T-cell (primary cell): ENCODE data around the gene SLC22A8. TPM values are rescaled to one million over a fixed set of nuclear protein-coding genes. Genes with fewer than 3 reads are reported as not detected.

Experiments
- ATAC-seq, 4 experiments: fragments of 200-7000 bp in 3 of 4; fragments of 150-1000 bp in 1 of 4; cut with Tn5 transposase; replicated peaks in 1 of 4; 1 replicate in 3 of 4; 2 replicates in 1 of 4; pipeline ENCODE4 v1.10.0; 2021; ENCODE audit warnings: moderate library complexity in 3 of 4, mild to moderate bottlenecking in 2 of 4, moderate number of reproducible peaks in 1 of 4
- CTCF ChIA-PET, 2 donors: fragments of 300-600 bp; sonication (Branson Sonifier 250); formaldehyde crosslinking; loops; one replicate each; lab custom pipeline; 2022; ENCODE audit warnings: antibody characterized with exemption in 2 of 2; lab: Charles Lee
- POLR2A ChIA-PET, 2 donors: fragments of 300-600 bp; sonication (Branson Sonifier 250); formaldehyde crosslinking; loops; one replicate each; lab custom pipeline; 2022; ENCODE audit warnings: antibody characterized with exemption in 2 of 2; lab: Charles Lee
- DNase-seq, 35 experiments: peaks; one replicate each; pipeline versions ENCODE4 v3.0.0 to v3.0.0-alpha.2; 2013 to 2023
- H3K27ac ChIP-seq: one replicate; pipeline ENCODE4 v1.5.1; 2013; ENCODE audit warnings: low read length
- H3K27me3 ChIP-seq, 2 experiments: replicated peaks in 1 of 2; 1 replicate in 1 of 2; 2 replicates in 1 of 2; pipeline versions ENCODE4 v1.6.1 to v1.7.0; 2013; ENCODE audit warnings: low read length in 1 of 2, mixed read lengths in 1 of 2; ENCODE audit not compliant: control insufficient read depth in 2 of 2, insufficient read depth in 2 of 2; ENCODE audit errors: extremely low read depth in 1 of 2
- H3K36me3 ChIP-seq, 2 donors: 1 replicate in 1 of 2; 2 replicates in 1 of 2; pipeline versions ENCODE4 v1.6.1 to v1.7.0; 2013; ENCODE audit warnings: low read length in 1 of 2; ENCODE audit not compliant: control insufficient read depth in 2 of 2, insufficient read depth in 1 of 2; ENCODE audit errors: extremely low read depth in 1 of 2
- H3K4me1 ChIP-seq, 2 experiments: 1 replicate in 1 of 2; 2 replicates in 1 of 2; pipeline versions ENCODE4 v1.6.1 to v1.7.0; 2013; ENCODE audit warnings: low read length in 2 of 2, mixed read lengths in 1 of 2; ENCODE audit not compliant: insufficient read depth in 2 of 2, control insufficient read depth in 1 of 2; ENCODE audit errors: extremely low read depth in 1 of 2
- H3K4me3 ChIP-seq, 2 donors: 1 replicate in 1 of 2; 2 replicates in 1 of 2; pipeline versions ENCODE4 v1.5.1 to v1.7.0; 2013; ENCODE audit warnings: mild to moderate bottlenecking in 2 of 2, low read length in 1 of 2, moderate library complexity in 1 of 2; ENCODE audit not compliant: control insufficient read depth in 1 of 2; ENCODE audit errors: extremely low read depth in 1 of 2
- H3K9me3 ChIP-seq: 2 replicates; pipeline ENCODE4 v1.7.0; 2013
- H3K27ac Mint-ChIP-seq, 2 donors: one replicate each; pipeline ENCODE4 v1.8.0; 2020 to 2021; ENCODE audit warnings: mild to moderate bottlenecking in 2 of 2, mixed read lengths in 2 of 2
- H3K27me3 Mint-ChIP-seq, 2 donors: one replicate each; pipeline ENCODE4 v1.8.0; 2021 to 2022; ENCODE audit warnings: mixed read lengths in 2 of 2
- H3K36me3 Mint-ChIP-seq: one replicate; pipeline ENCODE4 v1.8.0; 2021; ENCODE audit warnings: mixed read lengths
- H3K4me1 Mint-ChIP-seq, 3 donors: one replicate each; pipeline ENCODE4 v1.8.0; 2020 to 2022; ENCODE audit warnings: mixed read lengths in 3 of 3, mild to moderate bottlenecking in 1 of 3
- H3K4me3 Mint-ChIP-seq, 3 donors: one replicate each; pipeline ENCODE4 v1.8.0; 2020 to 2022; ENCODE audit warnings: mild to moderate bottlenecking in 3 of 3, mixed read lengths in 3 of 3, moderate library complexity in 3 of 3
- H3K9me3 Mint-ChIP-seq, 3 donors: one replicate each; pipeline ENCODE4 v1.8.0; 2020 to 2022; ENCODE audit warnings: mixed read lengths in 3 of 3
- WGBS: methylation state at CpG from one replicate; pipeline ENCODE4 v1.1.5; 2013; ENCODE audit warnings: missing lambda C conversion rate; ENCODE audit not compliant: insufficient coverage; 5-methylcytosine and 5-hydroxymethylcytosine counted together
- total RNA-seq, 35 experiments: library from RNA in 6 of 35; stranded (reverse) in 6 of 35; fragments of 120-200 nt in 1 of 35; gene quantifications; one replicate each; pipeline versions ENCODE4 v1.2.1 to v1.2.4 and lab custom pipeline; 2013 to 2026

The SLC22A8 gene
- total RNA-seq, 5 donors from 2014 or later (not counting 1 experiment from before 2014, with no cell fraction given): not detected

GRCh38 chr11:63012839-63013238 is 2.8 kb downstream of the SLC22A8 start:
- no CpG with 5 or more reads among the region's 1 CpG for WGBS
- Histone ChIP-seq H3K27me3 (peaks cover 0 to 43% of the 10 kb centered on the region in 2 experiments), H3K36me3 (no peaks in the 10 kb centered on the region), H3K4me3 (no peak overlapping the region), H3K4me1 (no peaks in the 10 kb centered on the region), H3K9me3 (no peaks in the 10 kb centered on the region), H3K27ac (no peak overlapping the region)
- Mint-ChIP-seq H3K27ac (no peak overlapping the region), H3K4me1 (no peaks in the 10 kb centered on the region), H3K27me3 (peaks cover 18 to 19% of the 10 kb centered on the region in 2 donors), H3K9me3 (no peaks in the 10 kb centered on the region), H3K36me3 (no peaks in the 10 kb centered on the region), H3K4me3 (no peak overlapping the region)
- ChIA-PET POLR2A (no interaction called here), CTCF (no interaction called here)
- ATAC-seq: no peak
- no peak for DNase-seq

GRCh38 chr11:63012430-63012829 is 3.2 kb downstream of the SLC22A8 start:
- H3K36me3 Mint-ChIP-seq: no peaks in the 10 kb centered on the region
- DNase-seq: no peak
- H3K27me3 ChIP-seq: peaks cover 0 to 41% of the 10 kb centered on the region in 2 experiments
- no peak overlapping the region for H3K27ac ChIP-seq
- ATAC-seq: no peak
- peaks cover 14 to 15% of the 10 kb centered on the region in 2 donors for H3K27me3 Mint-ChIP-seq
- no peaks in the 10 kb centered on the region for H3K9me3 ChIP-seq
- H3K9me3 Mint-ChIP-seq: no peaks in the 10 kb centered on the region
- H3K36me3 ChIP-seq: no peaks in the 10 kb centered on the region
- no peak overlapping the region for H3K4me3 ChIP-seq
- no peaks in the 10 kb centered on the region for H3K4me1 ChIP-seq
- 83% methylated on average over 11 of the region's 11 CpGs for WGBS
- no peak overlapping the region for H3K4me3 Mint-ChIP-seq
- POLR2A ChIA-PET: no interaction called here
- no peak overlapping the region for H3K27ac Mint-ChIP-seq
- H3K4me1 Mint-ChIP-seq: no peaks in the 10 kb centered on the region
- CTCF ChIA-PET: no interaction called here

- H3K9me3 ChIP-seq: no peaks in the 10 kb centered on the region
- CTCF ChIA-PET: interaction anchor here in 1 of 2 donors (0.7 kb wide), 1 partner anchor 922 kb away, joined by 3 read pairs; no protein-coding TSS in a partner anchor
- peaks cover 0 to 33% of the 10 kb centered on the region in 2 experiments for H3K27me3 ChIP-seq
- Mint-ChIP-seq H3K4me3 (no peak overlapping the region), H3K36me3 (no peaks in the 10 kb centered on the region), H3K27ac (no peak overlapping the region), H3K27me3 (peaks cover 12 to 15% of the 10 kb centered on the region in 2 donors), H3K4me1 (no peaks in the 10 kb centered on the region), H3K9me3 (no peaks in the 10 kb centered on the region)
- POLR2A ChIA-PET: no interaction called here
- H3K36me3 ChIP-seq: no peaks in the 10 kb centered on the region
- 80% methylated on average over 3 of the region's 5 CpGs for WGBS
- ATAC-seq (no peak), DNase-seq (no peak)
- no peak overlapping the region for H3K27ac ChIP-seq
- no peak overlapping the region for H3K4me3 ChIP-seq
- no peaks in the 10 kb centered on the region for H3K4me1 ChIP-seq
These were observed 4.7 kb downstream of the SLC22A8 start for GRCh38 chr11:63010934-63011439.

- DNase-seq: no peak
- Mint-ChIP-seq H3K27ac (no peak overlapping the region), H3K4me3 (no peak overlapping the region), H3K36me3 (no peaks in the 10 kb centered on the region), H3K9me3 (no peaks in the 10 kb centered on the region), H3K27me3 (peaks cover 0 to 3% of the 10 kb centered on the region in 2 donors), H3K4me1 (no peaks in the 10 kb centered on the region)
- Histone ChIP-seq H3K9me3 (no peaks in the 10 kb centered on the region), H3K4me1 (no peaks in the 10 kb centered on the region), H3K4me3 (no peak overlapping the region), H3K36me3 (no peaks in the 10 kb centered on the region), H3K27me3 (peaks cover 0 to 15% of the 10 kb centered on the region in 2 experiments), H3K27ac (no peak overlapping the region)
- no peak for ATAC-seq
- CTCF ChIA-PET: interaction anchor here in 1 of 2 donors (0.6 kb wide), 1 partner anchor 1718 kb away, joined by 5 read pairs; no protein-coding TSS in a partner anchor
- POLR2A ChIA-PET: no interaction called here
- WGBS: 78% methylated on average over 5 of the region's 5 CpGs
These were observed 7.7 kb downstream of the SLC22A8 start for GRCh38 chr11:63007920-63008319.

GRCh38 chr11:63001456-63001855 is 14.2 kb downstream of the SLC22A8 start:
- Histone ChIP-seq H3K4me3 (no peak overlapping the region), H3K9me3 (no peaks in the 10 kb centered on the region), H3K4me1 (peaks cover 0 to 4% of the 10 kb centered on the region in 2 experiments), H3K27ac (no peak overlapping the region), H3K36me3 (no peaks in the 10 kb centered on the region), H3K27me3 (peaks cover 2 to 16% of the 10 kb centered on the region in 2 experiments)
- H3K36me3 Mint-ChIP-seq: no peaks in the 10 kb centered on the region
- POLR2A ChIA-PET: no interaction called here
- H3K9me3 Mint-ChIP-seq: no peaks in the 10 kb centered on the region
- H3K27ac Mint-ChIP-seq: no peak overlapping the region
- no peaks in the 10 kb centered on the region for H3K4me1 Mint-ChIP-seq
- WGBS: 78% methylated on average over 9 of the region's 9 CpGs
- peaks cover 11 to 21% of the 10 kb centered on the region in 2 donors for H3K27me3 Mint-ChIP-seq
- CTCF ChIA-PET: no interaction called here
- no peak overlapping the region for H3K4me3 Mint-ChIP-seq
- DNase-seq (no peak), ATAC-seq (no peak)

GRCh38 chr11:62999649-63000048 is 16.0 kb downstream of the SLC22A8 start:
- no peak overlapping the region for H3K27ac ChIP-seq
- Mint-ChIP-seq H3K9me3 (no peaks in the 10 kb centered on the region), H3K4me1 (no peaks in the 10 kb centered on the region), H3K4me3 (no peak overlapping the region), H3K27ac (no peak overlapping the region), H3K36me3 (no peaks in the 10 kb centered on the region), H3K27me3 (peaks cover 21 to 34% of the 10 kb centered on the region in 2 donors)
- peaks cover 2 to 31% of the 10 kb centered on the region in 2 experiments for H3K27me3 ChIP-seq
- CTCF ChIA-PET: no interaction called here
- DNase-seq: no peak
- H3K9me3 ChIP-seq: no peaks in the 10 kb centered on the region
- no peaks in the 10 kb centered on the region for H3K36me3 ChIP-seq
- POLR2A ChIA-PET: no interaction called here
- no peak overlapping the region for H3K4me3 ChIP-seq
- peaks cover 0 to 4% of the 10 kb centered on the region in 2 experiments for H3K4me1 ChIP-seq
- no peak for ATAC-seq
- WGBS: 32% methylated on average over 5 of the region's 7 CpGs
